HL-60 (cell line): ENCODE data around the gene DHRS12.

Experiments
- CTCF ChIP-seq: IDR thresholded peaks from one replicate; pipeline ENCODE4 v1.5.1; 2011; ENCODE audit warnings: low read length, control low read depth, inconsistent platforms; ENCODE audit not compliant: insufficient read depth
- REST ChIP-seq: IDR thresholded peaks from 2 replicates; pipeline ENCODE4 v1.6.1; 2012; ENCODE audit warnings: low read depth; ENCODE audit not compliant: insufficient replicate concordance

- TF ChIP-seq REST (no peak), CTCF (no peak)
Observed at GRCh38 chr13:51802631-51803418, 1.1 kb downstream of the DHRS12 start.
